NT2/D1 (cell line): ENCODE measurements around the gene PSMC2.
"Not testable (repeated sequence)": the region's sequence is repeated elsewhere in the genome, so short reads cannot be mapped to it uniquely, and the experiment has no call there.

Experiments
- SUZ12 ChIP-seq: IDR thresholded peaks from 2 replicates; pipeline ENCODE4 v1.6.1; 2011; ENCODE audit not compliant: insufficient read length, insufficient read depth; ENCODE audit errors: extremely low read depth
- YY1 ChIP-seq: IDR thresholded peaks from 2 replicates; pipeline ENCODE4 v1.6.1; 2011; ENCODE audit not compliant: insufficient read length, insufficient read depth
- ZNF274 ChIP-seq: IDR thresholded peaks from 2 replicates; pipeline ENCODE4 v1.6.1; 2011; ENCODE audit warnings: mild to moderate bottlenecking, low read depth, low read length

GRCh38 chr7:103405789-103406613, 58.6 kb downstream of the PSMC2 start:
- TF ChIP-seq ZNF274, YY1, SUZ12: not testable (repeated sequence)
